Left ventricle myocardium inferior (tissue), 1 donor: ENCODE results near the gene RPS15. TPM values are rescaled to one million over a fixed set of nuclear protein-coding genes. Genes with fewer than 3 reads are reported as not detected.

ENCODE experiments used
- DNase-seq: peaks from one replicate; pipeline ENCODE4 v3.0.0-alpha.2; 2020
- H3K27ac ChIP-seq: fragments of 200-600 bp; replicated peaks from 2 replicates; pipeline ENCODE4 v1.8.0; 2021
- H3K27me3 ChIP-seq: fragments of 200-600 bp; 2 replicates; pipeline ENCODE4 v1.8.0; 2021; ENCODE audit warnings: low read depth
- H3K36me3 ChIP-seq: fragments of 200-600 bp; 2 replicates; pipeline ENCODE4 v1.8.0; 2021
- H3K4me1 ChIP-seq: fragments of 200-600 bp; 2 replicates; pipeline ENCODE4 v1.8.0; 2021
- H3K4me3 ChIP-seq: fragments of 200-600 bp; 2 replicates; pipeline ENCODE4 v1.8.0; 2021; ENCODE audit warnings: mild to moderate bottlenecking, moderate library complexity
- H3K9me3 ChIP-seq: fragments of 200-600 bp; replicated peaks from 2 replicates; pipeline ENCODE4 v1.8.0; 2021
- intact Hi-C: fragments of 100-400 bp; cut with micrococcal nuclease; formaldehyde crosslinking; loops from one replicate; pipeline ENCODE4 v1.11.0; 2022
- total RNA-seq: library from RNA; stranded (reverse); fragmentation: NEBNext Ultra II Directional; extraction: Animal tissue kit (Norgen Biotek cat#: 25700); gene quantifications from one replicate; pipeline ENCODE4 v1.2.1, GENCODE V29; 2021
- TF ChIP-seq, protein P1 (sequence below): fragments of 200-600 bp; IDR thresholded peaks from 2 replicates; pipeline ENCODE4 v1.8.0; 2021; ENCODE audit warnings: antibody characterized with exemption, mild to moderate bottlenecking, borderline replicate concordance
- donor health status: DM: no; HTN: yes; CAD: no; lungs with severe emphysema.

Gene RPS15
- total RNA-seq, 1 donor from 2014 or later, result 588 TPM

DNA sequence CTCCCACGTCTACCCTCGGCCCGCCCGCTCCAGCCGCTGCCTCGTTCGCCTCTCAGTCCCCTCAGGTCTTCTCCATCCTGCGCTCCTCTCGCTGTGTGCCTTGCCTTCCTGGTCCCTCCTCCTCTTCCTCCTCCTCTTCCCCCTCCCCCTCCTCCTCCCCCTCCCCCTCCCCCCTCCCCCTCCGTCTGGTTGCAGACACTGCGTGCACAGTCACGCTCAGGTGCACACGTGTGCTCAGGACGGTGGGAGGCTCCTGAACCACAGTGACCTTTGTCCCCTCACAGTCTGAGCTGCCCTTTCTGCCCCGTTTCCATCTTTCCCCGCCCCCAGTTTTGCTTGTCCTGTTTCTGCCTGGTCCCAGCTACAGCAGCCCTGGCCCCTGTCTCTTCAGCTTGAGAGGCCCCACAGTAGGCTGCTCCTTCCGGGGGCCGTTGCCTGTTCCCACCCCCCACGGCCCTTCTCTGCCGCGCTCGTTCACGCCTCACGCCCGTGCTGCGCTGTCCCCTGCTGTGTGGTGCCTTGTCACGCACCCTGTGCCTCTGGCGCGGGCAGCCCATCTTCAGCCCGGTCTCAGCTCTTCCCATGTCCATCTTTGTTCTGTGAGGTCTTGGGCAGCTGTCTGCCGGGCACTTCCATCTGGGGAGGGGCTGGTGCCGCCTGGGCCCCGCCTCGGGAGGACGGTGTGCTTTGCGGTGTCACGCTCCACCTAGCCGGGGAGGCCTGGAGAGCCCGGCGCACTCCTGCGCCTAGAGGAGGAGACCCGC is 13.8 kb upstream of the RPS15 start:
- intact Hi-C loops, result no loop called here
- peaks cover 82% of the 10 kb centered on the region for H3K36me3 ChIP-seq
- TF ChIP-seq, protein P1, sequence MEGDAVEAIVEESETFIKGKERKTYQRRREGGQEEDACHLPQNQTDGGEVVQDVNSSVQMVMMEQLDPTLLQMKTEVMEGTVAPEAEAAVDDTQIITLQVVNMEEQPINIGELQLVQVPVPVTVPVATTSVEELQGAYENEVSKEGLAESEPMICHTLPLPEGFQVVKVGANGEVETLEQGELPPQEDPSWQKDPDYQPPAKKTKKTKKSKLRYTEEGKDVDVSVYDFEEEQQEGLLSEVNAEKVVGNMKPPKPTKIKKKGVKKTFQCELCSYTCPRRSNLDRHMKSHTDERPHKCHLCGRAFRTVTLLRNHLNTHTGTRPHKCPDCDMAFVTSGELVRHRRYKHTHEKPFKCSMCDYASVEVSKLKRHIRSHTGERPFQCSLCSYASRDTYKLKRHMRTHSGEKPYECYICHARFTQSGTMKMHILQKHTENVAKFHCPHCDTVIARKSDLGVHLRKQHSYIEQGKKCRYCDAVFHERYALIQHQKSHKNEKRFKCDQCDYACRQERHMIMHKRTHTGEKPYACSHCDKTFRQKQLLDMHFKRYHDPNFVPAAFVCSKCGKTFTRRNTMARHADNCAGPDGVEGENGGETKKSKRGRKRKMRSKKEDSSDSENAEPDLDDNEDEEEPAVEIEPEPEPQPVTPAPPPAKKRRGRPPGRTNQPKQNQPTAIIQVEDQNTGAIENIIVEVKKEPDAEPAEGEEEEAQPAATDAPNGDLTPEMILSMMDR, result no peak
- no peaks in the 10 kb centered on the region for H3K27me3 ChIP-seq
- H3K9me3 ChIP-seq, result no peaks in the 10 kb centered on the region
- no peak overlapping the region for H3K4me3 ChIP-seq
- no peak for DNase-seq
- peaks cover 30% of the 10 kb centered on the region for H3K4me1 ChIP-seq
- H3K27ac ChIP-seq, result no peak overlapping the region

DNA sequence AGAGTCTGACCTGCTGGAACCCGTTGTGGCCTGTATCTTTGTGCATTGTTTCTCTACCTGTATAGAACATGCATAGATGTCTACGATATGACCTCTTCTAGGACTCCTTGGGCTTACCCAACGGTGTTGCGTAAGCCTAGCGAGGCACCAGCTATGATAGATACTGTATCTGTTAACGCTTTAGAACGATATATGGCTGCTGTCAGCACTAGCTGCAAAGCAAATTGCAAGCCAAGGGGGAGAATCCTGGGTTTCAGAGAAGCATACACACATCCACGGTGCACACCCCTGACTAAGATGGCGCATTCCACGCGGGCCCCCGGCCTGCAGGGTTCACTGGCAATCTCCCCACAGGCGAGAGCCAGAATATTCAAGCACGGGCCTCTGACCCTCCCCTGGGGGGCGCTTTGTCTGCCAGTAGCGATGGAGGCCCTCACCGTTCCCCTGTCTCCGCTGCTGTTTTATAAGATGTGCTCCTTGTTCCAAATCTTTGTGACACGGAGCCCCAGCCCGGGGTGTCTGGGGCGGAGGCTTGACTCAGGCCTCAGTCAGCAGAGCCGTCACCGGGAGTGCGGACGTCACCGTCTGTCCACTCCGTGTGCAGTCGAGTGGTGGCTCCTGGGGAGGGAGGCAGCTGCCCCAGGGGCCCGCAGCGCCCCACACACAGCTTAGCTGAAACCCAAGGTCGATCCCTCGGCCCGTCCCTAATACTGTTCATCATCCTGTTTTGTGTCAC is 12.9 kb upstream of the RPS15 start:
- TF ChIP-seq, protein P1, result no peak
- Histone ChIP-seq H3K9me3 (no peaks in the 10 kb centered on the region), H3K27me3 (no peaks in the 10 kb centered on the region), H3K4me1 (peaks cover 34% of the 10 kb centered on the region), H3K36me3 (peaks cover 88% of the 10 kb centered on the region), H3K27ac (no peak overlapping the region), H3K4me3 (no peak overlapping the region)
- intact Hi-C loops, result no loop called here
- DNase-seq, result no peak

GRCh38 chr19:1425902-1426301 is 12.3 kb upstream of the RPS15 start:
- no peak for DNase-seq
- H3K4me1 ChIP-seq, result peaks cover 40% of the 10 kb centered on the region
- no peak overlapping the region for H3K4me3 ChIP-seq
- intact Hi-C loops, result no loop called here
- H3K9me3 ChIP-seq, result no peaks in the 10 kb centered on the region
- no peak overlapping the region for H3K27ac ChIP-seq
- no peaks in the 10 kb centered on the region for H3K27me3 ChIP-seq
- TF ChIP-seq, protein P1, result no peak
- H3K36me3 ChIP-seq, result peaks cover 88% of the 10 kb centered on the region

GRCh38 chr19:1426736-1427135 is 11.5 kb upstream of the RPS15 start:
- H3K36me3 ChIP-seq, result peaks cover 88% of the 10 kb centered on the region
- H3K27ac ChIP-seq, result no peak overlapping the region
- TF ChIP-seq, protein P1, result no peak
- no peaks in the 10 kb centered on the region for H3K27me3 ChIP-seq
- intact Hi-C loops, result no loop called here
- no peak for DNase-seq
- no peaks in the 10 kb centered on the region for H3K9me3 ChIP-seq
- H3K4me1 ChIP-seq, result peaks cover 45% of the 10 kb centered on the region
- H3K4me3 ChIP-seq, result no peak overlapping the region

GRCh38 chr19:1427221-1427920 is 10.8 kb upstream of the RPS15 start:
- H3K4me3 ChIP-seq, result no peak overlapping the region
- no peaks in the 10 kb centered on the region for H3K9me3 ChIP-seq
- no peaks in the 10 kb centered on the region for H3K27me3 ChIP-seq
- no peak overlapping the region for H3K27ac ChIP-seq
- TF ChIP-seq, protein P1, result no peak
- no peak for DNase-seq
- peaks cover 88% of the 10 kb centered on the region for H3K36me3 ChIP-seq
- H3K4me1 ChIP-seq, result peaks cover 40% of the 10 kb centered on the region
- intact Hi-C loops, result no loop called here
